NCI-H2081 treated with DMSO at 0.1 percent for 48 hours (cell line): Measurements from ENCODE around the gene RHOF.

Experiments
- DNase-seq: peaks from one replicate; lab custom pipeline; 2025; lab: John Stamatoyannopoulos, UW

The RHOF gene

GRCh38 chr12:121741743-121742142 is 51.7 kb downstream of the RHOF start:
- DNase-seq, result no peak

DNA sequence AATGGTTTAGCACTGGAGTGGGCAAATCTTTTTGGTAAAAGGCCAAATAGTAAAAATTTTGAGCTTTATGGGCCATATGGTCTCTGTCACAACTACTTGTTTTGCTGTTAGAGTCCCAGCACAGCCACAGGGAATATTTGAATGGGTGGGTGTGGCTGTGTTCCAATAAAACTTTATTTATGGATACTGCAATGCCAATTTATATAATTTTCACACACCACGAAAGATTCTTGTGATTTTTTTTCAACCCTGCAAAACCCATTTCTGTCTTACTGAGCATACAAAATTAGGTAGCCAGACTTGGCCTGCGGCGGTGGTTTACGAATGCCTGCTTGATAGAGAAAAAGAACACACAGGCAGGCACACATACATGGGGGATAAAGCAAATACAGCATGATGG is 52.6 kb downstream of the RHOF start:
- no peak for DNase-seq

- DNase-seq, result no peak
Measured at GRCh38 chr12:121738340-121738858, 55.1 kb downstream of the RHOF start.

DNA sequence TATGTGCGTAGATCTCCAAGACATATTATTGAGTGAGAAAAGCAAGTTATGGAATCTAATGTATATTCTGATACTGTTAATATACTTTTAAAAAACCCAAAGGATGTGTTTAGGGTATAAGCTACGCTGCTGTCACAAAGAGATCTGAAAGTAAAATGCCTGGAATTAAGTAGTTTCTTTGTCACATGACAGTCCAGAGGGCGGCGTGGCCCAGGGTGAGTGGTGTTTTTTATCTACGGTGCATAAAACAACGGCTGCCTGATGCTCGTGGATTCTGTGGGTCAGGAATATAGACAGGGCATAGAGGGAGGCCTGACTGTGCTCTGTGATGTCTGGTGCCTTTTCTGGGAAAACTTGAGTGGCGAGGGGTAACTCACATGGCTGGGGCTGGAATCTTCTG is 59.6 kb downstream of the RHOF start:
- DNase-seq, result no peak

DNA sequence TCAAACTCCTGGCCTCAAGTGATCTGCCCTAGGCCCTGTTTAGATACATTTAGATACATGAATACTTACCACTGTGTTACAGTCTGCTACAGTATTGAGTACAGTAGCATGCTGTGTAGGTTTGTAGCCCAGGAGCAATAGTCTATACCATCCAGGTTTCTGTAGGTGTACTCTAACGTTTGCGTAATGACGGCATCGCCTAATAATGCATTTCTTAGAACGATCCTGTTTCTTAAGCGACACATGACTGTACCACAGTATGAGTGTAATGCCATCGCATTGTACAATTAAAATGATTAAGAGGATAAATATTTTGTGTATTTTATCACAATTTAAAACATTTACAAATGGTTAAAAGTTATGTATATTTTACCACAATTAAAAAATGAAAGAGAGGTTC is 62.0 kb downstream of the RHOF start:
- no peak for DNase-seq

DNA sequence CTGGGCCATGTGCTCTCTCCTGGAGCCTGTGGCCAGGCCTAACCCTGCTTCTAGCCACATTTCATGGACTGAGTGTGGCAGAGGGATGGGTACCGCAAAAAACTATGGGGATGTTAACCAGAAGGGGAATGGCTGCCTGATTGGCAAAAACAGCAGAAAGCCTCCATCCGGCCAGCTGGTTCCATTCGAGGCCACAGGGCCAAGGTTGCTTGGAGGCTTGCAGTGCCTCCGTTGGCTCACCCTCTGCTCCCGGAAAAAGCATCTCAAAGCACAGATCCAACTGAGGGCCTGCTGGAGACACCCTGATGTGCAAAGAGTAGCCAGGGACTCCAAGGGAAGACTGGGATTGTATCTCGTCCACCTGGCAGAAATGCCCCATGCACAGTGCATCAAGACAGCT is 64.5 kb downstream of the RHOF start:
- DNase-seq, result no peak
